GM19328 (cell line): ENCODE results near the gene CYP3A4.
"Not testable (repeated sequence)": the region's sequence is repeated elsewhere in the genome, so short reads cannot be mapped to it uniquely, and the experiment has no call there.

Experiments
- ATAC-seq: cut with Tn5 transposase; IDR thresholded peaks from one replicate; pipeline ENCODE4 v1.9.1; 2021; ENCODE audit warnings: mild to moderate bottlenecking, moderate library complexity; ENCODE audit not compliant: unreplicated experiment

The CYP3A4 gene

DNA sequence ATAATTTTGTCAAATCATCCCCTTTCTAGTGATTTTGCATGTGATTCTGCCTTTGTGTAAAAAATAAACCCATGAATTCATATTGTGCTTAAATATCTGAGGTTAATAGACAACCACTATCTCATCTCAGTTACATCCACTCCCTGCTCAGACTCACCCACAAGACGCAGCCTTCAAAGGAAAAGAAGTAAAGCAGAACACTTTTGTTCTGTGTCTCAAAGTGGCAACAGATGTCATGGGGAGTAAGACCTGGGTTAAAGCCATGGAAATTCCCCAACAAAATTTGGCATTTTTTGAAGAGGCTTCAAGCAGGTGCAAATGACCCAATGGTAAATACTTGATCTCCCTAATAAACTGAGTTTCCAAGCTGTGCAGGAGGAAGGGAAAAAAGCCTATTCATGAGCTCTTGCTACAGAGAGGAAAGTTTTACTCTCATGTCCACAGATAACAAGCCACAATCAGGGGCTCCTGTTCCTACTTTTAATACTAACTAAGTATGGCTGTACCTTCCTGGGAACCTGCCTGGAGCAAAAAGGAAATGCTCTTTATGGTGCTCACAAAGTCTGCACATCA, 53.7 kb downstream of the CYP3A4 start:
- ATAC-seq, result no peak

DNA sequence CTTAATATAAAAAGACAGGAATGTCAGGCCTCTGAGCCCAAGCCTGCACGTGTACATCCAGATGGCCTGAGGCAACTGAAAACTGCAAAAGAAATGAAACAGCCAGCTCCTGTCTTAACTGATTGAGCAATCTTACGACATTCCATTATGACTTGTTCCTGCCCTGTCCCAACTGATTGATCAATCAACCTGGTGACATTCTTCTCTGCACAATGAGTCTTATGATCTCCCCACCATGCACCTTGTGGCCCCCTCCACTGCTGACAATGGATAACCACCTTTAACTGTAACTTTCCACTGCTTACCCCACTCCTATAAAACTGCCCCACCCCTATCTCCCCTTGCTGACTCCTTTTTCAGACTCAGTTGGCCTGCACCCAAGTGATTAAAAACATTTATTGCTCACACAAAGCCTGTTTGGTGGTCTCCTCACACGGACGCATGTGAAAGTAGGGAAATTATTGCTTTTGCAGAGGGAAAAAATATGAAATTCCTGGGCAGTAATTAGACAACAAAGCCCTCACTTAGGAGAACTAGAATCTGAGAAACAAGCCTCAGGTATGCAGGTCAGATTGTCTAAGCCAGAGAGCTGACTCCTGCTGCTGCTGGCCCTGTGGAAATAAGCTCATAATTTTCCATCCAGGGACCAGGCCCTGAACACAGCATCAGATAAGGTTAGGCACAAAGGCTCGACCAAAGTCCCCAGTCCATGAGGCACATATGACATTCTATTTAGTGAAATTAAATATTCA, 54.3 kb downstream of the CYP3A4 start:
- ATAC-seq, result no peak

DNA sequence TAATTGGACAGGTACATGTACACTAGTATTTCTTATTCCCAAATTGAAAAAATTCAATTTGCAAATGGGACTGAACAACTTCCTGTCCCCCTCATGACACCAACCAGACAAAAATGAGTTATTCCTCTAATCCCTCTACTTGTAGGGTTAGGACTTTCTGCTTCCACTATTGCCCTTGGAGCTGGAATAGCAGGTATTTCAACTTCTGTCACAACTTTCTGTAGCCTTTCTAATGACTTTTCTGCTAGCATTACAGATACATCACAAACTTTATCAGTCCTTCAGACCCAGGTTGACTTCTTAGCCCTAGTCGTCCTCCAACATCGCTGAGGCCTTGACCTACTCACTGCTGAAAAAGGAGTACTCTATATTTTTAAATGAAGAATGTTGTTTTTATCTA, 55.4 kb downstream of the CYP3A4 start:
- no peak for ATAC-seq

- ATAC-seq, result not testable (repeated sequence)
Measured at GRCh38 chr7:99723201-99723600, 60.8 kb downstream of the CYP3A4 start.

DNA sequence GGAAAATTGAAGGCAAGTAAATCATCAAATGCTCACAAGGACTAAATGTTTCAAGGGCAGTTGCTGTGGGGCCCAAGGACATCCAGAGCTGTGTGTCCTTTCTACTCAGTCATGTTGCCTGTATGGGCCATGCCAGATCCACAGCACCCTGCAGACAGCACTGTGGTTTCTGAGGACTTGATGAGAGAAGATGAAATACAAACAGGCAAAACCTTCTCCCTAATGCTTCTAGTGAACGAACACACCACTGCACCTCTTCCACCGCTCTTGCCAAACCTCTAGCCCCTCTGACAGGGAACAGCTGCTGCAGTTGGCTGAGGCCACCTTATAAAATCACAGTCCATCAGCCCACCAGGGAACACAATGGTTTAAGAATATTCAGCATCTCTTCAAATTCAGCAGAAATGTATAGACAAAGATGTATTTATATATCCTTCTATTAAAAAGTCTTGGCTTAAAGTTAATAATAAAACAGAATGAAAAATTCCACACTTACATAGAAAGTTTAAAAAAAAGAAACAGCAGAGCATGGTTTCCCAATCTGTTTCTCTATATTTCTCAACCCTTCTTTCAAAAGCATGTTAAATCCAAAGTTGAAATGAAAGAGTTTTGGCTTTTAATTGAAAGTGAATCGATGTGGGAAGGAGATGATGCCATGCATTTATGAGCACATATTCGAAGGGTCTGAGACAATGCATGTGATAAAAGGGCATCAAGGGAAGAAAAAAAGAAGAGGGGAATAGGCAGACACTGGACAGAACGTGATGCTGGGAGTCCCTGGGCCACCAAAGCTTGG, 63.0 kb downstream of the CYP3A4 start:
- ATAC-seq, result no peak

DNA sequence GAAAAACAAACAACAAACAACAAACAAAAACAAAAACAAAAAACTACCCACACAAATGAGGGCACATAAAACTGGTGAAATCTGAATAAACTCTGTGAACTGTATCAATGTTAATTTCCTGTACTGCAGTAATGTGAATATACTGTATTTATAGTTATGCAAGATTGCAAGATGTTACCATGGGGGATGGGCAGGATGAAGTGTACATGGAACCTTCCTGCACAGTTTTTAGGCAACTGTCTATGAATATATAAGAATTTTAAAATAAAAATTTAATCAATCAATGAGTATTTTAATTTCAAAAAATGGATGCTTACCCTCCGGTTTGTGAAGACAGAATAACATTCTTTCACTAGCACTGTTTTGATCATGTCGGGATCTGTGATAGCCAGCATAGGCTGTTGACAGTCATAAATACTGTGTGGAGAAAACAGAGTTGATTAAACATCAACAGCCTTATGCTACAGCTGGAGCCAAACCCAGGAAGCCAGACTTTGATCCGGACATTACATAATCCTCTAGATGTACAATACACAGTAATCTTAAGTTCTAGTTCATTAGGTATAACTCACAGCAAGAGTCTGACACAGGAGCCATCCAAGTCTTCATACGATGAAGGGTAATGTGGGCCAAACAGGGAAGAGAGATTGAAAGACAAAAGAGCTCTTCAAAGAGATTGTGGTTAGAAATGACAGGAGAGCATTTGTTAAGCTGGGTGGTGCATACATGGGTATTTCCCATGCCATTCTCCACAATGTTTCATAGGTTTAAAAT, 63.8 kb downstream of the CYP3A4 start:
- ATAC-seq, result no peak

DNA sequence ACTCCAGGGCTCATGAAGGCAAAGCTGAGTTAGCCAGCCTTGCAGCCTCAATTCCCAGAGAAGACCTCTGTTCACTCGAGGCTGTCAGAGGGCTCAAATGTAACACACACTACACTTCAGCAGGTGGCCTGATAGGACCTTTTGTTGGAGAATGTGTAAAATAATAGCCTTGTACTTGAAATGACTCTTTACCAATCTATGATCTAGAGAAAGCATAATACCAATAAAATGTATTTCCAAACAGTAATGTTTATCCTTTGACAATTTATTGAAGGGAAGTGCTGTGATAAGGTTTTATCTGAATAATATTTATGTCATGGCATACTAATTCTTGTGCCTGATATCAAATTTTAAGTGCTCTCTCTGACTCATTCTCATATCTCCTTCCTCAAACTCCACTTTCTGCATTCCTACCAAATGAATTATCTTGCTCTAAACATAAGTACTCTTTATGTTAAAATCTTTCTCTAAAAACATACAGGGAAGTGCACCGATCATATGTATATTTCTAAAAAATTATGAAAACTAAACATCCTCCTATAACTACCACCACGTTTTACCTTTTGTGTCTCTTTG, 69.9 kb downstream of the CYP3A4 start:
- no peak for ATAC-seq

- no peak for ATAC-seq
Measured at GRCh38 chr7:99709838-99710578, 74.0 kb downstream of the CYP3A4 start.

- no peak for ATAC-seq
Measured at GRCh38 chr7:99709260-99709659, 74.7 kb downstream of the CYP3A4 start.

GRCh38 chr7:99707096-99707495, 76.9 kb downstream of the CYP3A4 start:
- ATAC-seq, result no peak
